T-helper 2 cell (primary cell): ENCODE data around the gene AKAP13.
"Not testable (repeated sequence)": the region's sequence is repeated elsewhere in the genome, so short reads cannot be mapped to it uniquely, and the experiment has no call there.

Source experiments
- DNase-seq, 5 experiments: peaks; one replicate each; pipeline versions ENCODE4 v3.0.0 to v3.0.0-alpha.2; 2012 to 2022
- total RNA-seq, 2 donors: gene quantifications; one replicate each; lab custom pipeline; 2026; lab: John Stamatoyannopoulos, UW

The AKAP13 gene
- 669 to 1,041 reads per million in 2 donors for total RNA-seq

- peak; percentile 79 to 100 (median 92) for DNase-seq
These were observed at the start of gene AKAP13 for GRCh38 chr15:85380217-85380811. Gene AKAP13 (plus strand): TSS chr15:85380603. CDS start chr15:85485721, 105,118 bp downstream.

- peak; percentile 22 to 98 (median 43) for DNase-seq
These were observed 49.4 kb upstream of the AKAP13 start for GRCh38 chr15:85330901-85331588.

GRCh38 chr15:85331655-85332285, 48.6 kb upstream of the AKAP13 start:
- no peak for DNase-seq

GRCh38 chr15:85333132-85333831, 47.1 kb upstream of the AKAP13 start:
- no peak for DNase-seq

GRCh38 chr15:85334241-85334640, 46.2 kb upstream of the AKAP13 start:
- no peak for DNase-seq

GRCh38 chr15:85335193-85335942, 45.0 kb upstream of the AKAP13 start:
- no peak for DNase-seq

GRCh38 chr15:85336880-85337279, 43.5 kb upstream of the AKAP13 start:
- no peak for DNase-seq

- DNase-seq: no peak
These were observed 42.9 kb upstream of the AKAP13 start for GRCh38 chr15:85337425-85338074.

- no peak for DNase-seq
These were observed 40.1 kb upstream of the AKAP13 start for GRCh38 chr15:85340321-85340665.

GRCh38 chr15:85340852-85341251, 39.6 kb upstream of the AKAP13 start:
- no peak for DNase-seq

GRCh38 chr15:85342163-85342562, 38.2 kb upstream of the AKAP13 start:
- DNase-seq: not testable (repeated sequence)

- DNase-seq: not testable (repeated sequence)
These were observed 37.0 kb upstream of the AKAP13 start for GRCh38 chr15:85343443-85343842.

GRCh38 chr15:85344241-85344640, 36.2 kb upstream of the AKAP13 start:
- DNase-seq: not testable (repeated sequence)

- not testable (repeated sequence) for DNase-seq
These were observed 35.7 kb upstream of the AKAP13 start for GRCh38 chr15:85344653-85345114.

- not testable (repeated sequence) for DNase-seq
These were observed 35.0 kb upstream of the AKAP13 start for GRCh38 chr15:85345196-85345918.

GRCh38 chr15:85346462-85347084, 33.8 kb upstream of the AKAP13 start:
- DNase-seq: not testable (repeated sequence)

GRCh38 chr15:85347264-85348047, 32.9 kb upstream of the AKAP13 start:
- not testable (repeated sequence) for DNase-seq

- not testable (repeated sequence) for DNase-seq
These were observed 32.2 kb upstream of the AKAP13 start for GRCh38 chr15:85348048-85348766.

GRCh38 chr15:85349062-85349461, 31.3 kb upstream of the AKAP13 start:
- DNase-seq: not testable (repeated sequence)
